HepG2 (cell line): ENCODE data around the gene STX10. TPM values are rescaled to one million over a fixed set of nuclear protein-coding genes. Genes with fewer than 3 reads are reported as not detected.

Experiments
- AHDC1 ChIP-seq: sonication (generic); formaldehyde crosslinking; IDR thresholded peaks from 2 replicates; pipeline ENCODE4 v1.5.1; 2020; ENCODE audit warnings: mild to moderate bottlenecking, missing genetic modification reagents, borderline replicate concordance
- FIP1L1 ChIP-seq: fragments of 200-400 bp; formaldehyde crosslinking; IDR thresholded peaks from 2 replicates; pipeline ENCODE4 v1.6.1; 2018; ENCODE audit warnings: low read depth, mild to moderate bottlenecking, low read length, moderate library complexity, borderline replicate concordance; ENCODE audit not compliant: insufficient read depth
- HBP1 ChIP-seq: IDR thresholded peaks from 2 replicates; pipeline ENCODE4 v1.6.1; 2016; ENCODE audit warnings: low read depth, control low read depth
- SIX4 ChIP-seq: sonication (generic); formaldehyde crosslinking; IDR thresholded peaks from 2 replicates; pipeline ENCODE4 v1.4.0; 2020; ENCODE audit warnings: missing genetic modification reagents
- ZBTB7A ChIP-seq: sonication (generic); formaldehyde crosslinking; IDR thresholded peaks from 2 replicates; pipeline ENCODE4 v1.8.0; 2022; ENCODE audit warnings: mild to moderate bottlenecking, missing genetic modification reagents
- ZKSCAN1 ChIP-seq: fragments of 150-350 bp; IDR thresholded peaks from 2 replicates; pipeline ENCODE4 v1.6.1; 2014; ENCODE audit warnings: low read length
- ZKSCAN5 ChIP-seq: sonication (generic); formaldehyde crosslinking; IDR thresholded peaks from 2 replicates; pipeline ENCODE4 v1.5.1; 2020; ENCODE audit warnings: mild to moderate bottlenecking, missing genetic modification reagents
- ZNF142 ChIP-seq: sonication (generic); formaldehyde crosslinking; IDR thresholded peaks from 2 replicates; pipeline ENCODE4 v1.4.0; 2020; ENCODE audit warnings: missing genetic modification reagents
- ZNF207 ChIP-seq: fragments of 450-650 bp; IDR thresholded peaks from 2 replicates; pipeline ENCODE4 v1.6.1; 2016; ENCODE audit warnings: antibody characterized with exemption, borderline replicate concordance
- ZNF614 ChIP-seq: IDR thresholded peaks from 2 replicates; pipeline ENCODE4 v1.6.1; 2018; ENCODE audit warnings: missing biosample characterization, missing genetic modification reagents, inconsistent platforms, borderline replicate concordance
- ZNF639 ChIP-seq: conservative IDR thresholded peaks from 2 replicates; pipeline ENCODE4 v1.6.1; 2018; ENCODE audit warnings: missing genetic modification reagents
- ZNF839 ChIP-seq: sonication (generic); formaldehyde crosslinking; IDR thresholded peaks from 2 replicates; pipeline ENCODE4 v1.4.0; 2020; ENCODE audit warnings: missing genetic modification reagents, mild to moderate bottlenecking, borderline replicate concordance
- polyA plus RNA-seq, 8 experiments: library from polyadenylated mRNA; depleted of rRNA in 3 of 8; stranded (reverse) in 7 of 8; unstranded in 1 of 8; fragments of >200 nt; fragmentation: Illumina TruSeq in 4 of 8; extraction: Trizol in 4 of 8; gene quantifications; 2 replicates each; pipeline versions ENCODE4 v1.2.1 to v1.2.3, GENCODE V29; 2011 to 2016; ENCODE audit warnings: low read depth in 4 of 8, missing spikeins in 1 of 8, mixed read lengths in 1 of 8; ENCODE audit not compliant: insufficient read depth in 1 of 8
- total RNA-seq, 5 experiments: library from RNA; depleted of rRNA; stranded (reverse); fragments of >200 nt; fragmentation: Illumina TruSeq; extraction: Trizol; gene quantifications; 2 replicates each; pipeline ENCODE4 v1.2.3, GENCODE V29; 2016; ENCODE audit warnings: low read depth in 1 of 5

Gene STX10
- total and polyA plus RNA-seq, 2 of the 13 experiments (the other 11 are each of a cell fraction or from before 2014, with no cell fraction given) = 47.9 to 66.4 TPM

- no peak for TF ChIP-seq ZKSCAN5
- no peak for TF ChIP-seq ZNF142 (CRISPR knock-in tag)
- 0 out of 2 replicates have a peak, but pooled peaks have one; percentile 8 for TF ChIP-seq FIP1L1
- no peak; the same call in 1 of the 2 replicates for TF ChIP-seq ZNF614 (CRISPR knock-in tag)
- peak; percentile 85; the same call in 1 of the 2 replicates for TF ChIP-seq ZNF639 (CRISPR knock-in tag)
- TF ChIP-seq ZNF839 (CRISPR knock-in tag) = no peak; the same call in 1 of the 2 replicates
- peak; percentile 77 for TF ChIP-seq ZBTB7A
- TF ChIP-seq ZKSCAN1 = no peak
- TF ChIP-seq ZNF207 = no peak
- peak; percentile 66; the same call in 1 of the 2 replicates for TF ChIP-seq AHDC1 (CRISPR knock-in tag)
- no peak; the same call in none of the 2 replicates for TF ChIP-seq HBP1 (CRISPR knock-in tag)
- TF ChIP-seq SIX4 (CRISPR knock-in tag) = 0 out of 2 replicates have a peak, but pooled peaks have one; percentile 39
These were observed at the start of gene STX10, which contains the start of gene IER2 (continued) for GRCh38 chr19:13150187-13150930.
